Tibial nerve (tissue), 3 donors: ENCODE data around the gene ARFGEF3.

Experiments used
- POLR2A ChIP-seq, 2 donors: fragments of 450-650 bp; IDR thresholded peaks; one replicate each; pipeline ENCODE4 v1.6.1; 2017; ENCODE audit warnings: antibody characterized with exemption in 2 of 2, mild to moderate bottlenecking in 2 of 2, moderate library complexity in 2 of 2
- TF ChIP-seq, protein P1 (sequence below), 5 experiments: fragments of 200-600 bp in 3 of 5; fragments of 450-650 bp in 2 of 5; sonication (generic) in 3 of 5; IDR thresholded peaks; one replicate each; pipeline ENCODE4 v1.5.1; 2016 to 2019; ENCODE audit warnings: antibody characterized with exemption in 5 of 5, mild to moderate bottlenecking in 3 of 5, moderate library complexity in 2 of 5

DNA sequence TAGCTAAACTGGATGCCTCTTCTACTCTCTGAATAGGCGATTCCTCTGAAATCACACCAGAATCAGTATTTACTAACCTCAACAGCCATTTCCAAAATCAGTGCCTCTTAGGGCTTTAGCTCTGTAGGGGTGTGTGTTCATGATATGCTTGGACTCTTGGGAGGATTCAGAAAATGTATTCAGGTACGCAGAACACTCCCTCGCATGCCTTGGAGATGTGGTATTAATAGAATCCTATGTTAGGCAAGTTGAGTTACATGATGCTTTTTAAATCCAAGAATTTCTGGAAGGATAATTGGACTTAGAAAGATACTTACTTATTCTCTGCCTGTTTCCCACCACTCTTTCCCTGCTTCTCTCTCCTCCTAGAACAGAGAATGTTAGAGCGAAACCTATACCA is 88.3 kb downstream of the ARFGEF3 start:
- TF ChIP-seq, protein P1, sequence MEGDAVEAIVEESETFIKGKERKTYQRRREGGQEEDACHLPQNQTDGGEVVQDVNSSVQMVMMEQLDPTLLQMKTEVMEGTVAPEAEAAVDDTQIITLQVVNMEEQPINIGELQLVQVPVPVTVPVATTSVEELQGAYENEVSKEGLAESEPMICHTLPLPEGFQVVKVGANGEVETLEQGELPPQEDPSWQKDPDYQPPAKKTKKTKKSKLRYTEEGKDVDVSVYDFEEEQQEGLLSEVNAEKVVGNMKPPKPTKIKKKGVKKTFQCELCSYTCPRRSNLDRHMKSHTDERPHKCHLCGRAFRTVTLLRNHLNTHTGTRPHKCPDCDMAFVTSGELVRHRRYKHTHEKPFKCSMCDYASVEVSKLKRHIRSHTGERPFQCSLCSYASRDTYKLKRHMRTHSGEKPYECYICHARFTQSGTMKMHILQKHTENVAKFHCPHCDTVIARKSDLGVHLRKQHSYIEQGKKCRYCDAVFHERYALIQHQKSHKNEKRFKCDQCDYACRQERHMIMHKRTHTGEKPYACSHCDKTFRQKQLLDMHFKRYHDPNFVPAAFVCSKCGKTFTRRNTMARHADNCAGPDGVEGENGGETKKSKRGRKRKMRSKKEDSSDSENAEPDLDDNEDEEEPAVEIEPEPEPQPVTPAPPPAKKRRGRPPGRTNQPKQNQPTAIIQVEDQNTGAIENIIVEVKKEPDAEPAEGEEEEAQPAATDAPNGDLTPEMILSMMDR (IDR thresholded peaks at IDR 0.05): no peak
- no peak for TF ChIP-seq POLR2A (IDR thresholded peaks at IDR 0.05)
